Adrenal gland (tissue), 5 donors: ENCODE data around the gene PPP2R5C.

Source experiments
- CTCF ChIP-seq, 6 experiments: fragments of 450-650 bp in 4 of 6; fragments of 200-600 bp in 2 of 6; sonication (generic) in 1 of 6; IDR thresholded peaks; 1 replicate in 5 of 6; 2 replicates in 1 of 6; pipeline versions ENCODE4 v1.5.1 to v1.8.0; 2016 to 2021; ENCODE audit warnings: antibody characterized with exemption in 6 of 6, mild to moderate bottlenecking in 2 of 6, moderate library complexity in 1 of 6
- POLR2A ChIP-seq, 2 donors: fragments of 450-650 bp; IDR thresholded peaks; one replicate each; pipeline ENCODE4 v1.6.1; 2017; ENCODE audit warnings: antibody characterized with exemption in 2 of 2, mild to moderate bottlenecking in 2 of 2, moderate library complexity in 1 of 2
- donor health status: DM: no; HTN: no; CAD: no.

DNA sequence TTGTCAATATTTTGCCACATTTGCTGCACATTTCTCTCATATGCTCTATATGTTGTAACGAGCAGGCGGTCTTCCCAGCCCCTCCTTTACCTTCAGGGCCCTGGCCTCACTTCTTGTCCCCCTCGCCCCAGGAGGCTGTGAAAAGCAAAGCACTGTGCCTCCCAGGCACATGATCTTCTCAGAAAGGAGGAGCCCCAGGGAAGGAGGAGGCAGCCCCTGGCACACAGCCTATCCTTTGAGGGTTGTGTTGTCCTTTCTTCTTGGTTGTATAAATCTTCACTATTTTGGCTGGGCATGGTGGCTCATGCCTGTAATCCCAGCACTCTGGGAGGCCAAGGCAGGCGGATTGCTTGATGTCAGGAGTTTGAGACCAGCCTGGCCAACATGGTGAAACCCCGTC, 77.0 kb downstream of the PPP2R5C start:
- TF ChIP-seq POLR2A (IDR thresholded peaks at IDR 0.05) (no peak), CTCF (IDR thresholded peaks at IDR 0.05) (no peak)
